Measurements from ENCODE around the gene KCNQ1.

DNA sequence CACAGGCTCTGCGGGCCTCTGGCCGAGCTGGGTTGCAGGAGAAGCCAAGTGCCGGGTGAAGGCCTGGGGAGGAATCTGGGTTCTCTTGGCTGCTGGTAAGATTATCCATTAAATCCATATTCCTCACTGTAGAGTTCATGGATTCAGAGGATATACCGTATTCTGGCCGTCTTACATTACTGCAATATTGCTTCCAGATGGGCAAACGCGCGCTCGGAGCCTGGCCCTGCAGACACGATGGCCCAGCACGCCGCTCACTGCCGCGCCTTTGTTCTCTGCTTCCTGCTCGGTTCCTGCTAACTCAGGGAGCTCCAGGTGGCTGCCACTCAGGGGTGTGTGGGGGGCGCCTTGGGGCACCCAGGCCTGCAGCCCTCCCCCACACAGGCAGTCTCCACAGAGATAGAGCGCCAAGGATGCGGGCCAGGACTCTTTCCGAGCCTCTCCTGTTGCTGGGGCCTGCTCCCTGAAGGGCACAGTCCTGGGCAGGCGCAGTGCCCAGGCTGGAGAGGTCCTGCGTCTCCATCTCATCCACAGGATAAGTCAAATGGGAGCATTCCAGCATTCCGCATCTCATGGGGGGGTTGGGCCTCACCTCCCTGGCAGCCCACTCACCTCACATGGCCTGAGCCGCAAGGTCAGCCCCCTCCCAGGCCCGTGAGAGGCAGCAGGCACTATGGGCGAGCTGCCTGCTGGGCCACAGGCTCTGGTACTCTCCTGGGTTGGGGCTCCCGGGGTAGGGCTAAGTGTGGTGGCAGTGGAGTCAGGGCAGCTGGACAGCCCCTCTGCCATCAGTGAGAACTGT lies 269.1 kb downstream of the KCNQ1 start:
- TF ChIP-seq GATA3 (IDR thresholded peaks at IDR 0.05; ENCODE audit: low read depth, low read length) (no peak), GATA2 (IDR thresholded peaks at IDR 0.05; ENCODE audit: low read depth, low read length) (no peak)
